Measurements from ENCODE around the gene PLCB4. TPM values are rescaled to one million over a fixed set of nuclear protein-coding genes. Genes with fewer than 3 reads are reported as not detected.

Gene PLCB4
- total RNA-seq, 2 experiments from 2014 or later: not detected

- no peak overlapping the region for H3K4me3 Mint-ChIP-seq
These were observed 446.9 kb downstream of the PLCB4 start for GRCh38 chr20:9515741-9516233.

GRCh38 chr20:9516234-9516871 is 447.5 kb downstream of the PLCB4 start:
- no peak for DNase-seq
- ChIA-PET POLR2A (no interaction called here), CTCF (no interaction called here)
- H3K4me1 Mint-ChIP-seq: no peaks in the 10 kb centered on the region
- H3K4me3 Mint-ChIP-seq: no peak overlapping the region
- H3K27ac Mint-ChIP-seq: no peak overlapping the region
- H3K36me3 Mint-ChIP-seq (ENCODE audit: low read depth): no peaks in the 10 kb centered on the region
- no peaks in the 10 kb centered on the region for H3K9me3 Mint-ChIP-seq
- H3K27me3 Mint-ChIP-seq: peaks cover 48% of the 10 kb centered on the region

More at GRCh38 chr20:9515741-9516233, 446.9 kb downstream of the PLCB4 start:
- Mint-ChIP-seq H3K4me1 (no peaks in the 10 kb centered on the region), H3K36me3 (ENCODE audit: low read depth) (no peaks in the 10 kb centered on the region), H3K27ac (no peak overlapping the region), H3K9me3 (no peaks in the 10 kb centered on the region), H3K27me3 (peaks cover 50% of the 10 kb centered on the region)
- POLR2A ChIA-PET: no interaction called here
- DNase-seq: no peak
- CTCF ChIA-PET: no interaction called here

- POLR2A ChIA-PET: no interaction called here
- Mint-ChIP-seq H3K27ac (no peak overlapping the region), H3K4me1 (no peaks in the 10 kb centered on the region), H3K27me3 (peaks cover 43% of the 10 kb centered on the region), H3K9me3 (no peaks in the 10 kb centered on the region), H3K4me3 (no peak overlapping the region), H3K36me3 (ENCODE audit: low read depth) (no peaks in the 10 kb centered on the region)
- CTCF ChIA-PET: no interaction called here
- no peak for DNase-seq
These were observed 448.6 kb downstream of the PLCB4 start for GRCh38 chr20:9517297-9518162.

GRCh38 chr20:9518576-9519175 is 449.8 kb downstream of the PLCB4 start:
- no peaks in the 10 kb centered on the region for H3K4me1 Mint-ChIP-seq
- peaks cover 40% of the 10 kb centered on the region for H3K27me3 Mint-ChIP-seq
- DNase-seq: no peak
- H3K9me3 Mint-ChIP-seq: no peaks in the 10 kb centered on the region
- POLR2A ChIA-PET: no interaction called here
- no peak overlapping the region for H3K4me3 Mint-ChIP-seq
- H3K27ac Mint-ChIP-seq: no peak overlapping the region
- CTCF ChIA-PET: no interaction called here
- no peaks in the 10 kb centered on the region for H3K36me3 Mint-ChIP-seq (ENCODE audit: low read depth)

- H3K9me3 Mint-ChIP-seq: no peaks in the 10 kb centered on the region
- CTCF ChIA-PET: no interaction called here
- POLR2A ChIA-PET: no interaction called here
- DNase-seq: no peak
- H3K27ac Mint-ChIP-seq: no peak overlapping the region
- no peaks in the 10 kb centered on the region for H3K36me3 Mint-ChIP-seq (ENCODE audit: low read depth)
- H3K27me3 Mint-ChIP-seq: peaks cover 26% of the 10 kb centered on the region
- H3K4me1 Mint-ChIP-seq: no peaks in the 10 kb centered on the region
- no peak overlapping the region for H3K4me3 Mint-ChIP-seq
These were observed 451.2 kb downstream of the PLCB4 start for GRCh38 chr20:9520086-9520485.

- CTCF ChIA-PET: no interaction called here
- POLR2A ChIA-PET: no interaction called here
- no peaks in the 10 kb centered on the region for H3K36me3 Mint-ChIP-seq (ENCODE audit: low read depth)
- no peaks in the 10 kb centered on the region for H3K4me1 Mint-ChIP-seq
- no peak overlapping the region for H3K4me3 Mint-ChIP-seq
- peaks cover 2% of the 10 kb centered on the region for H3K27me3 Mint-ChIP-seq
- H3K9me3 Mint-ChIP-seq: no peaks in the 10 kb centered on the region
- no peak for DNase-seq
- no peak overlapping the region for H3K27ac Mint-ChIP-seq
These were observed 454.7 kb downstream of the PLCB4 start for GRCh38 chr20:9523636-9524035.

Measured in activated CD4-positive, alpha-beta memory T cell treated with anti-CD3 and anti-CD28 coated beads, Interleukin-2, amount 10 ng/mL, durations not matched to agents 7 days and 5 days (primary cell).